Type B pancreatic cell (in vitro differentiated cells): Measurements from ENCODE around the gene RSPH9. TPM values are rescaled to one million over a fixed set of nuclear protein-coding genes. Genes with fewer than 3 reads are reported as not detected.

Experiments used
- DNase-seq: peaks from one replicate; pipeline ENCODE4 v3.0.0; 2021; ENCODE audit warnings: mixed read lengths; ENCODE audit not compliant: unreplicated experiment; ENCODE audit errors: extremely low spot score
- H3K27ac Mint-ChIP-seq: 2 replicates; pipeline ENCODE4 v1.8.0; 2021; ENCODE audit warnings: mild to moderate bottlenecking, mixed read lengths
- H3K27me3 Mint-ChIP-seq: 2 replicates; pipeline ENCODE4 v1.8.0; 2021; ENCODE audit warnings: mixed read lengths
- H3K36me3 Mint-ChIP-seq: 2 replicates; pipeline ENCODE4 v1.8.0; 2021; ENCODE audit warnings: mixed read lengths
- H3K4me1 Mint-ChIP-seq: one replicate; pipeline ENCODE4 v1.8.0; 2021; ENCODE audit warnings: mixed read lengths; ENCODE audit not compliant: unreplicated experiment
- H3K4me3 Mint-ChIP-seq: 2 replicates; pipeline ENCODE4 v1.8.0; 2021; ENCODE audit warnings: mild to moderate bottlenecking, mixed read lengths
- H3K9me3 Mint-ChIP-seq: 2 replicates; pipeline ENCODE4 v1.8.0; 2021; ENCODE audit warnings: mixed read lengths
- total RNA-seq: library from RNA; stranded (reverse); gene quantifications from 2 replicates; pipeline ENCODE4 v1.2.1, GENCODE V29; 2021; ENCODE audit warnings: low replicate concordance
- TF ChIP-seq, protein P1 (sequence below): fragments of 200-600 bp; sonication (generic); conservative IDR thresholded peaks from 2 replicates; pipeline ENCODE4 v1.5.0; 2021; ENCODE audit warnings: antibody characterized with exemption, mild to moderate bottlenecking

Gene RSPH9
- total RNA-seq, 1 donor from 2014 or later: 0.53 TPM

DNA sequence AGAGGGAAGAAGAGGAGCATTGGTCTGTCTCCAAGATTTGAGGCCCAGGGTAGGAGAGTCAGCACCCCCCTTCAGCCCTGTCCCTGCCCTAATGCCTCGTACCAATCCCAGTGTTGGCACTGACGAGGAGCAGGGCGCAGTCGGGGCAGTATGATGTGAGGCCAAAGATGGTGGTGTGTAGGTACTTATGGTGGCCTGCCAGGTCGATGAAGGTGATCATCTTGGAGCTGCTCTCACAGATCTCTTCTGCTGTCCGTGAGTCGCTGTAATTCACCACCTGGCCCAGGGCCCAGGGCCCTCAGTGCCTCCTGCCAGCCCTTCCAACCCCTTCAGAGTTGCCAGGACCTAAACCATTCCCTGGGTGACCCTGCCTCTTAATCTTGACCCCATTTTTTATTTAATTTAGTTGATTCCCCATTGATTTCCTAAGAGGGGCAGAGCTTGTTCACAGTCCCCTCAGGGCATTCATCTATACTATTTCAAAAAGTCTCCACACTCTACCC lies 20.0 kb upstream of the RSPH9 start:
- H3K27me3 Mint-ChIP-seq: no peaks in the 10 kb centered on the region
- no peak overlapping the region for H3K4me3 Mint-ChIP-seq
- H3K9me3 Mint-ChIP-seq: no peaks in the 10 kb centered on the region
- H3K27ac Mint-ChIP-seq: no peak overlapping the region
- peaks cover 17% of the 10 kb centered on the region for H3K4me1 Mint-ChIP-seq
- no peak for DNase-seq
- TF ChIP-seq, protein P1, sequence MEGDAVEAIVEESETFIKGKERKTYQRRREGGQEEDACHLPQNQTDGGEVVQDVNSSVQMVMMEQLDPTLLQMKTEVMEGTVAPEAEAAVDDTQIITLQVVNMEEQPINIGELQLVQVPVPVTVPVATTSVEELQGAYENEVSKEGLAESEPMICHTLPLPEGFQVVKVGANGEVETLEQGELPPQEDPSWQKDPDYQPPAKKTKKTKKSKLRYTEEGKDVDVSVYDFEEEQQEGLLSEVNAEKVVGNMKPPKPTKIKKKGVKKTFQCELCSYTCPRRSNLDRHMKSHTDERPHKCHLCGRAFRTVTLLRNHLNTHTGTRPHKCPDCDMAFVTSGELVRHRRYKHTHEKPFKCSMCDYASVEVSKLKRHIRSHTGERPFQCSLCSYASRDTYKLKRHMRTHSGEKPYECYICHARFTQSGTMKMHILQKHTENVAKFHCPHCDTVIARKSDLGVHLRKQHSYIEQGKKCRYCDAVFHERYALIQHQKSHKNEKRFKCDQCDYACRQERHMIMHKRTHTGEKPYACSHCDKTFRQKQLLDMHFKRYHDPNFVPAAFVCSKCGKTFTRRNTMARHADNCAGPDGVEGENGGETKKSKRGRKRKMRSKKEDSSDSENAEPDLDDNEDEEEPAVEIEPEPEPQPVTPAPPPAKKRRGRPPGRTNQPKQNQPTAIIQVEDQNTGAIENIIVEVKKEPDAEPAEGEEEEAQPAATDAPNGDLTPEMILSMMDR: no peak
- H3K36me3 Mint-ChIP-seq: peaks cover 26% of the 10 kb centered on the region

GRCh38 chr6:43625393-43625992 lies 19.3 kb upstream of the RSPH9 start:
- peaks cover 25% of the 10 kb centered on the region for H3K36me3 Mint-ChIP-seq

GRCh38 chr6:43627008-43627825 lies 17.6 kb upstream of the RSPH9 start:
- peak overlapping the region; percentile 82 for H3K4me3 Mint-ChIP-seq
- peaks cover 22% of the 10 kb centered on the region for H3K4me1 Mint-ChIP-seq
- no peaks in the 10 kb centered on the region for H3K9me3 Mint-ChIP-seq
- peaks cover 19% of the 10 kb centered on the region for H3K36me3 Mint-ChIP-seq
- peak overlapping the region; percentile 100 for H3K27ac Mint-ChIP-seq
- TF ChIP-seq, protein P1: no peak
- no peaks in the 10 kb centered on the region for H3K27me3 Mint-ChIP-seq
- DNase-seq: no peak

More at GRCh38 chr6:43625393-43625992, 19.3 kb upstream of the RSPH9 start:
- Mint-ChIP-seq H3K27me3 (no peaks in the 10 kb centered on the region), H3K9me3 (no peaks in the 10 kb centered on the region), H3K4me3 (no peak overlapping the region), H3K4me1 (peaks cover 22% of the 10 kb centered on the region), H3K27ac (no peak overlapping the region)
- TF ChIP-seq, protein P1: no peak
- no peak for DNase-seq

GRCh38 chr6:43628393-43629103 lies 16.3 kb upstream of the RSPH9 start:
- Mint-ChIP-seq H3K36me3 (peaks cover 17% of the 10 kb centered on the region), H3K27me3 (no peaks in the 10 kb centered on the region), H3K4me1 (peaks cover 22% of the 10 kb centered on the region), H3K9me3 (no peaks in the 10 kb centered on the region), H3K4me3 (peak overlapping the region; percentile 98), H3K27ac (peak overlapping the region; percentile 100)
- TF ChIP-seq, protein P1: no peak
- DNase-seq: no peak

GRCh38 chr6:43629104-43629504 lies 15.7 kb upstream of the RSPH9 start, which contains the start of gene GTPBP2:
GTPBP2 (minus strand) TSS chr6:43629264; CDS start chr6:43629162, 102 bp downstream.
- peak within 1 kb of the TSS; percentile 100 for H3K27ac Mint-ChIP-seq
- peaks cover 14% of the 10 kb centered on the region for H3K36me3 Mint-ChIP-seq
- no peaks in the 10 kb centered on the region for H3K27me3 Mint-ChIP-seq
- H3K4me3 Mint-ChIP-seq: peak within 1 kb of the TSS; percentile 98
- H3K4me1 Mint-ChIP-seq: peaks cover 27% of the 10 kb centered on the region
- H3K9me3 Mint-ChIP-seq: no peaks in the 10 kb centered on the region
- peak; percentile 99 for DNase-seq
- TF ChIP-seq, protein P1: no peak
